Measurements from ENCODE around the gene GPR39.

Gene GPR39

GRCh38 chr2:132549935-132550670 lies 133.5 kb downstream of the GPR39 start:
- DNase-seq (ENCODE audit: extremely low spot score, insufficient read length, low read depth) (no peak), FAIRE-seq (no peak)

GRCh38 chr2:132550946-132551345 lies 134.3 kb downstream of the GPR39 start:
- DNase-seq (ENCODE audit: extremely low spot score, insufficient read length, low read depth), result no peak
- FAIRE-seq, result no peak

GRCh38 chr2:132557694-132558093 lies 141.1 kb downstream of the GPR39 start:
- no peak for FAIRE-seq

GRCh38 chr2:132559326-132559725 lies 142.7 kb downstream of the GPR39 start:
- FAIRE-seq (no peak), DNase-seq (ENCODE audit: extremely low spot score, insufficient read length, low read depth) (no peak)

More at GRCh38 chr2:132557694-132558093, 141.1 kb downstream of the GPR39 start:
- DNase-seq (ENCODE audit: extremely low spot score, insufficient read length, low read depth), result no peak

- FAIRE-seq, result no peak
- no peak for DNase-seq (ENCODE audit: extremely low spot score, insufficient read length, low read depth)
Observed at GRCh38 chr2:132559921-132560320, 143.3 kb downstream of the GPR39 start.

- FAIRE-seq, result no peak
Observed at GRCh38 chr2:132560562-132560961, 144.0 kb downstream of the GPR39 start.

GRCh38 chr2:132562245-132562644 lies 145.6 kb downstream of the GPR39 start:
- DNase-seq (ENCODE audit: extremely low spot score, insufficient read length, low read depth) (no peak), FAIRE-seq (no peak)

More at GRCh38 chr2:132560562-132560961, 144.0 kb downstream of the GPR39 start:
- DNase-seq (ENCODE audit: extremely low spot score, insufficient read length, low read depth), result no peak

- FAIRE-seq (no peak), DNase-seq (ENCODE audit: extremely low spot score, insufficient read length, low read depth) (no peak)
Observed at GRCh38 chr2:132564065-132564464, 147.5 kb downstream of the GPR39 start.

GRCh38 chr2:132566379-132566778 lies 149.8 kb downstream of the GPR39 start:
- no peak for DNase-seq (ENCODE audit: extremely low spot score, insufficient read length, low read depth)
- no peak for FAIRE-seq

GRCh38 chr2:132567682-132568081 lies 151.1 kb downstream of the GPR39 start:
- DNase-seq (ENCODE audit: extremely low spot score, insufficient read length, low read depth) (no peak), FAIRE-seq (no peak)

GRCh38 chr2:132568656-132569055 lies 152.1 kb downstream of the GPR39 start:
- FAIRE-seq, result no peak

GRCh38 chr2:132573444-132574007 lies 156.9 kb downstream of the GPR39 start:
- DNase-seq (ENCODE audit: extremely low spot score, insufficient read length, low read depth) (no peak), FAIRE-seq (no peak)

More at GRCh38 chr2:132568656-132569055, 152.1 kb downstream of the GPR39 start:
- DNase-seq (ENCODE audit: extremely low spot score, insufficient read length, low read depth), result no peak

- no peak for FAIRE-seq
- DNase-seq (ENCODE audit: extremely low spot score, insufficient read length, low read depth), result no peak
Observed at GRCh38 chr2:132577686-132578085, 161.1 kb downstream of the GPR39 start.

- no peak for FAIRE-seq
- no peak for DNase-seq (ENCODE audit: extremely low spot score, insufficient read length, low read depth)
Observed at GRCh38 chr2:132581591-132581990, 165.0 kb downstream of the GPR39 start.

- DNase-seq (ENCODE audit: extremely low spot score, insufficient read length, low read depth), result peak; percentile 12
Observed at GRCh38 chr2:132581991-132582738, 165.6 kb downstream of the GPR39 start.

GRCh38 chr2:132583666-132584360 lies 167.2 kb downstream of the GPR39 start:
- DNase-seq (ENCODE audit: extremely low spot score, insufficient read length, low read depth) (no peak), FAIRE-seq (no peak)

More at GRCh38 chr2:132581991-132582738, 165.6 kb downstream of the GPR39 start:
- peak; percentile 56 for FAIRE-seq

- DNase-seq (ENCODE audit: extremely low spot score, insufficient read length, low read depth) (no peak), FAIRE-seq (no peak)
Observed at GRCh38 chr2:132584976-132585817, 168.6 kb downstream of the GPR39 start.

- DNase-seq (ENCODE audit: extremely low spot score, insufficient read length, low read depth) (no peak), FAIRE-seq (no peak)
Observed at GRCh38 chr2:132586101-132586511, 169.5 kb downstream of the GPR39 start.

- DNase-seq (ENCODE audit: extremely low spot score, insufficient read length, low read depth), result no peak
- FAIRE-seq, result no peak
Observed at GRCh38 chr2:132586835-132587234, 170.2 kb downstream of the GPR39 start.
